SK-N-SH (cell line): Measurements from ENCODE around the gene CERS1. TPM values are rescaled to one million over a fixed set of nuclear protein-coding genes. Genes with fewer than 3 reads are reported as not detected.

Experiments
- CTCF ChIA-PET: fragments of 300-600, 350-600 bp; formaldehyde crosslinking; extraction: SDS; loops from one replicate; lab custom pipeline; 2021; lab: Yijun Ruan, JAX
- POLR2A ChIA-PET: fragments of 350-600 bp; sonication (Branson Sonifier 250); formaldehyde crosslinking; extraction: SDS; loops from one replicate; lab custom pipeline; 2020; ENCODE audit warnings: antibody characterized with exemption, inconsistent platforms; lab: Yijun Ruan, JAX
- DNase-seq: peaks from one replicate; pipeline ENCODE4 v3.0.0; 2012
- H2AFZ ChIP-seq: fragments of 200-600 bp; sonication (generic); 2 replicates; pipeline ENCODE4 v1.8.1; 2016; ENCODE audit warnings: antibody characterized with exemption, mild to moderate bottlenecking, low read depth
- H3F3A ChIP-seq: fragments of 200-600 bp; sonication (generic); replicated peaks from 2 replicates; pipeline ENCODE3; 2016; ENCODE audit warnings: antibody characterized with exemption, mild to moderate bottlenecking; ENCODE audit not compliant: insufficient read depth
- H3K27ac ChIP-seq, 2 experiments: fragments of 200-500 bp in 1 of 2; fragments of 200-600 bp in 1 of 2; sonication (Bioruptor generic) in 1 of 2; sonication (generic), shearing (Covaris generic) in 1 of 2; 2 replicates each; pipeline versions ENCODE4 v1.5.1 to v1.6.1; 2014 to 2016; ENCODE audit warnings: low read depth in 2 of 2, inconsistent platforms in 1 of 2, low read length in 1 of 2, mild to moderate bottlenecking in 1 of 2, mixed read lengths in 1 of 2
- H3K27me3 ChIP-seq: fragments of 200-600 bp; sonication (generic), shearing (Covaris generic); 2 replicates; pipeline ENCODE4 v1.6.1; 2016; ENCODE audit warnings: mixed run types; ENCODE audit not compliant: insufficient read depth
- H3K36me3 ChIP-seq, 2 experiments: fragments of 200-500 bp in 1 of 2; fragments of 200-600 bp in 1 of 2; sonication (Bioruptor generic) in 1 of 2; sonication (generic) in 1 of 2; replicated peaks in 1 of 2; 2 replicates each; pipeline versions ENCODE3 to v1.5.1; 2014 to 2016; ENCODE audit warnings: low read length in 1 of 2, mild to moderate bottlenecking in 1 of 2; ENCODE audit not compliant: insufficient read depth in 2 of 2, control insufficient read depth in 1 of 2
- H3K4me1 ChIP-seq, 2 experiments: fragments of 200-500 bp in 1 of 2; fragments of 200-600 bp in 1 of 2; sonication (Bioruptor generic) in 1 of 2; sonication (generic), shearing (Covaris generic) in 1 of 2; 2 replicates each; pipeline versions ENCODE4 v1.5.1 to v1.6.1; 2014 to 2016; ENCODE audit warnings: low read depth in 1 of 2, low read length in 1 of 2, mixed run types in 1 of 2; ENCODE audit not compliant: insufficient read depth in 2 of 2, control insufficient read depth in 1 of 2
- H3K4me2 ChIP-seq: fragments of 200-600 bp; sonication (generic), shearing (Covaris generic); 2 replicates; pipeline ENCODE4 v1.6.1; 2017; ENCODE audit warnings: mixed run types
- H3K4me3 ChIP-seq, 2 experiments: fragments of 200-500 bp in 1 of 2; fragments of 200-600 bp in 1 of 2; sonication (Bioruptor generic) in 1 of 2; sonication (generic), shearing (Covaris generic) in 1 of 2; 2 replicates each; pipeline versions ENCODE4 v1.5.1 to v1.8.1; 2014 to 2016; ENCODE audit warnings: low read depth in 2 of 2, inconsistent platforms in 1 of 2, low read length in 1 of 2, mild to moderate bottlenecking in 1 of 2, mixed read lengths in 1 of 2, moderate library complexity in 1 of 2
- H3K79me2 ChIP-seq: fragments of 200-600 bp; sonication (generic); 2 replicates; pipeline ENCODE4 v1.8.1; 2017; ENCODE audit warnings: mild to moderate bottlenecking; ENCODE audit not compliant: insufficient read depth
- H3K9ac ChIP-seq: fragments of 200-600 bp; sonication (generic); 2 replicates; pipeline ENCODE4 v1.6.1; 2017; ENCODE audit warnings: mixed run types
- H3K9me2 ChIP-seq: fragments of 200-600 bp; sonication (generic); 2 replicates; pipeline ENCODE4 v1.6.1; 2017; ENCODE audit warnings: mixed run types
- H3K9me3 ChIP-seq: fragments of 200-600 bp; sonication (generic); 2 replicates; pipeline ENCODE4 v1.6.1; 2017; ENCODE audit warnings: mixed run types, mild to moderate bottlenecking, moderate library complexity
- H4K20me1 ChIP-seq: fragments of 200-600 bp; sonication (generic); 2 replicates; pipeline ENCODE4 v1.6.1; 2017; ENCODE audit warnings: mild to moderate bottlenecking, mixed run types; ENCODE audit not compliant: insufficient read depth
- ELF1 ChIP-seq: IDR thresholded peaks from 2 replicates; pipeline ENCODE4 v1.4.0; 2012
- EZH2phosphoT487 ChIP-seq: fragments of 200-600 bp; sonication (generic); IDR thresholded peaks from 2 replicates; pipeline ENCODE4 v1.6.1; 2017; ENCODE audit warnings: low read depth, mixed run types, mild to moderate bottlenecking, antibody characterized with exemption, moderate library complexity, borderline replicate concordance
- FOSL2 ChIP-seq: IDR thresholded peaks from 2 replicates; pipeline ENCODE4 v1.4.0; 2012; ENCODE audit warnings: low read depth, mild to moderate bottlenecking, moderate library complexity, borderline replicate concordance
- IRF3 ChIP-seq: fragments of 150-350 bp; IDR thresholded peaks from 2 replicates; pipeline ENCODE4 v1.6.1; 2016; ENCODE audit warnings: mild to moderate bottlenecking, low read depth, low read length
- JUND ChIP-seq: IDR thresholded peaks from 2 replicates; pipeline ENCODE4 v1.4.0; 2012
- MEF2A ChIP-seq: IDR thresholded peaks from 2 replicates; pipeline ENCODE4 v1.4.0; 2012; ENCODE audit warnings: low read depth, borderline replicate concordance
- MXI1 ChIP-seq: IDR thresholded peaks from 2 replicates; pipeline ENCODE4 v1.6.1; 2012; ENCODE audit warnings: mild to moderate bottlenecking, low read depth, low read length, improper control_type of control experiment
- NRF1 ChIP-seq: IDR thresholded peaks from 2 replicates; pipeline ENCODE4 v1.6.1; 2012; ENCODE audit warnings: low read depth, mild to moderate bottlenecking, low read length
- RAD21 ChIP-seq: IDR thresholded peaks from 2 replicates; pipeline ENCODE4 v1.6.1; 2012; ENCODE audit warnings: mild to moderate bottlenecking, low read length
- RXRA ChIP-seq: IDR thresholded peaks from 2 replicates; pipeline ENCODE4 v1.4.0; 2012; ENCODE audit warnings: low read depth, mild to moderate bottlenecking, borderline replicate concordance
- SIN3A ChIP-seq: IDR thresholded peaks from 2 replicates; pipeline ENCODE4 v1.6.1; 2012; ENCODE audit warnings: low read depth, mild to moderate bottlenecking, low read length, moderate library complexity, borderline replicate concordance
- SMC3 ChIP-seq: IDR thresholded peaks from 2 replicates; pipeline ENCODE4 v1.6.1; 2012; ENCODE audit warnings: low read depth, low read length, improper control_type of control experiment
- TAF1 ChIP-seq: IDR thresholded peaks from 2 replicates; pipeline ENCODE4 v1.6.1; 2012; ENCODE audit warnings: low read depth, mild to moderate bottlenecking, low read length, moderate library complexity, borderline replicate concordance
- TEAD4 ChIP-seq: IDR thresholded peaks from 2 replicates; pipeline ENCODE4 v1.4.0; 2012; ENCODE audit warnings: mild to moderate bottlenecking, borderline replicate concordance; ENCODE audit not compliant: insufficient read depth
- WGBS: methylation state at CpG from one replicate; pipeline ENCODE4 v1.1.6; 2017; ENCODE audit warnings: low lambda C conversion rate; 5-methylcytosine and 5-hydroxymethylcytosine counted together
- polyA plus RNA-seq, 3 experiments: library from polyadenylated mRNA; depleted of rRNA; stranded (reverse); fragments of >200 nt; gene quantifications; 2 replicates each; pipeline ENCODE4 v1.2.3, GENCODE V29; 2012
- TF ChIP-seq, protein P1 (sequence below): fragments of 200-600 bp; sonication (generic); IDR thresholded peaks from 2 replicates; pipeline ENCODE4 v1.6.1; 2017; ENCODE audit warnings: antibody characterized with exemption, mild to moderate bottlenecking, moderate library complexity
- TF ChIP-seq, protein P2 (sequence below): IDR thresholded peaks from 2 replicates; pipeline ENCODE4 v1.4.0; 2012; ENCODE audit warnings: low read depth, borderline replicate concordance

Gene CERS1
- polyA plus RNA-seq, 1 of the 3 experiments (the other 2 are of a cell fraction): 7.3 TPM

DNA sequence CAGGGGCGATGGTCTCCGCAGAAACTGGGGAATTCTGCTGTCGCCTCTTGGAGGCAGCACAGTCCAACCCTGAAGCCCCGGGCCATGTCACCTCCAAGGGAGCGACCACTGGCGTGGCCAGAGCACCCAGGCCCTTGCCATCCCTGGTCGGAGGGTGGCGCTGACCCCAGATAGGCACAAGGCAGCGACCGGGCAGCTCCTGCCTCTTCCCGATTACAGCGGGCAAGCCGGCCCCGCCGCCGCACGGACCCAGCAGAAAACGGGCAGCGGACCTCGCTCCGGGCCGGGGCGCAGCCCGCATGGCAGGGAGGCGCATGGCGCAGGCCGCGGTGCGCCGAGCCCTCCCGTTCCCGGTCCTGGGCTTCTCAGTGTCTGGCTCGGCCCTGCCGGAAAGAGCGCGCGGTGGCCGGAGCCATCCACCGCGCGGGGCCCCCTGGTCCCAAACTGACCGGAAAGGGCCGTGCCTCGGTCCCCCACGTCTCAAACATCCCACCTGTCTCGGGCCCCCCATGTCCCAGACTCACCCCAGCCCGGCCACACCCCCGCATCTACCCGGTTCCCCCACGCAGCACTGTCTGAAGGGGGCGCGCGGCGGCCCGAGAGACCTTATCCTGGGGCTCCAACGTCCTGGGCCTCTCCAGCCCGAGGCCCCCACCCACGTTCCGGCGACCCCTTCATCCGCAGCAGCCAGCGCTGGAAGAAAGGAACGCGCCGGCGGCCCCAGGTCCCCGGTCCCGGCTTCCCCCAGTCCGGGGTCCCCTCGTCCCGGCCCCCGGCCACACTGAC is 727 bp downstream of the CERS1 start:
- H3K9ac ChIP-seq: no peak overlapping the region; the same call in 1 of the 2 replicates
- peak overlapping the region in 1 of 2 experiments; percentile 65; a peak in 1 of 4 replicates for H3K27ac ChIP-seq
- no peaks in the 10 kb centered on the region for H4K20me1 ChIP-seq
- no peaks in the 10 kb centered on the region for H3K79me2 ChIP-seq
- H3K36me3 ChIP-seq: peaks cover 0 to 9% of the 10 kb centered on the region in 2 experiments
- ChIA-PET CTCF (interaction anchor here (0.6 to 6.3 kb wide), 39 partner anchors 9 to 444 kb away, joined by 3 to 76 read pairs (median 5); partner anchors contain the start of genes COPE, DDX49 and REX1BD), POLR2A (interaction anchor here (1.2 to 1.7 kb wide), 4 partner anchors 21 to 91 kb away, joined by 3 to 8 read pairs (median 4); partner anchors contain the start of genes COPE and DDX49)
- 3% methylated on average over 14 of the region's 72 CpGs for WGBS
- no peaks in the 10 kb centered on the region for H3K9me3 ChIP-seq
- no peaks in the 10 kb centered on the region for H3K27me3 ChIP-seq
- peak; percentile 95 for DNase-seq
- H3K4me2 ChIP-seq: peak overlapping the region; percentile 98
- peaks cover 0 to 24% of the 10 kb centered on the region in 2 experiments; a peak in 1 of 4 replicates for H3K4me1 ChIP-seq
- peaks cover 9% of the 10 kb centered on the region for H3F3A ChIP-seq
- H2AFZ ChIP-seq: no peak overlapping the region; the same call in 1 of the 2 replicates
- no peaks in the 10 kb centered on the region for H3K9me2 ChIP-seq
- TF ChIP-seq, protein P1, sequence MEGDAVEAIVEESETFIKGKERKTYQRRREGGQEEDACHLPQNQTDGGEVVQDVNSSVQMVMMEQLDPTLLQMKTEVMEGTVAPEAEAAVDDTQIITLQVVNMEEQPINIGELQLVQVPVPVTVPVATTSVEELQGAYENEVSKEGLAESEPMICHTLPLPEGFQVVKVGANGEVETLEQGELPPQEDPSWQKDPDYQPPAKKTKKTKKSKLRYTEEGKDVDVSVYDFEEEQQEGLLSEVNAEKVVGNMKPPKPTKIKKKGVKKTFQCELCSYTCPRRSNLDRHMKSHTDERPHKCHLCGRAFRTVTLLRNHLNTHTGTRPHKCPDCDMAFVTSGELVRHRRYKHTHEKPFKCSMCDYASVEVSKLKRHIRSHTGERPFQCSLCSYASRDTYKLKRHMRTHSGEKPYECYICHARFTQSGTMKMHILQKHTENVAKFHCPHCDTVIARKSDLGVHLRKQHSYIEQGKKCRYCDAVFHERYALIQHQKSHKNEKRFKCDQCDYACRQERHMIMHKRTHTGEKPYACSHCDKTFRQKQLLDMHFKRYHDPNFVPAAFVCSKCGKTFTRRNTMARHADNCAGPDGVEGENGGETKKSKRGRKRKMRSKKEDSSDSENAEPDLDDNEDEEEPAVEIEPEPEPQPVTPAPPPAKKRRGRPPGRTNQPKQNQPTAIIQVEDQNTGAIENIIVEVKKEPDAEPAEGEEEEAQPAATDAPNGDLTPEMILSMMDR: peak; percentile 53
- no peak for TF ChIP-seq SIN3A
- TF ChIP-seq ELF1: no peak
- 0 out of 2 replicates have a peak, but pooled peaks have one; percentile 6 for TF ChIP-seq NRF1
- no peak for TF ChIP-seq TAF1
- TF ChIP-seq FOSL2: no peak
- no peak for TF ChIP-seq EZH2phosphoT487
- peak; percentile 86 for TF ChIP-seq MXI1
- TF ChIP-seq MEF2A: no peak
- no peak for TF ChIP-seq IRF3
- peak; percentile 53; the same call in 1 of the 2 replicates for TF ChIP-seq SMC3
- no peak for TF ChIP-seq JUND
- TF ChIP-seq TEAD4: no peak
- no peak for TF ChIP-seq RXRA
- TF ChIP-seq, protein P2, sequence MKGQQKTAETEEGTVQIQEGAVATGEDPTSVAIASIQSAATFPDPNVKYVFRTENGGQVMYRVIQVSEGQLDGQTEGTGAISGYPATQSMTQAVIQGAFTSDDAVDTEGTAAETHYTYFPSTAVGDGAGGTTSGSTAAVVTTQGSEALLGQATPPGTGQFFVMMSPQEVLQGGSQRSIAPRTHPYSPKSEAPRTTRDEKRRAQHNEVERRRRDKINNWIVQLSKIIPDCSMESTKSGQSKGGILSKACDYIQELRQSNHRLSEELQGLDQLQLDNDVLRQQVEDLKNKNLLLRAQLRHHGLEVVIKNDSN: no peak
- peak; percentile 71 for TF ChIP-seq RAD21
- peak overlapping the region; percentile 61 to 72 for H3K4me3 ChIP-seq
